ENCODE data around the gene MYH11.

MYH11 gene

GRCh38 chr16:15726715-15727114 lies 130.1 kb downstream of the MYH11 start:
- H3K4me3 ChIP-seq, result no peak overlapping the region
- H3K4me1 ChIP-seq, result no peaks in the 10 kb centered on the region
- no peak for TF ChIP-seq CTCF (IDR thresholded peaks at IDR 0.05)
- intact Hi-C loops (cut with DNase I; ENCODE audit: low total_unique reads), result no loop called here
- DNase-seq, result no peak
- peak overlapping the region in 1 of 2 donors; percentile 39 for H3K27ac ChIP-seq
- H3K27me3 ChIP-seq, result no peaks in the 10 kb centered on the region
- no peaks in the 10 kb centered on the region for H3K9me3 ChIP-seq
- peaks cover 97 to 100% (median 100%) of the 10 kb centered on the region in 3 donors for H3K36me3 ChIP-seq

- peaks cover 97 to 100% (median 100%) of the 10 kb centered on the region in 3 donors for H3K36me3 ChIP-seq
- no peak for DNase-seq
- peak overlapping the region in 1 of 2 donors; percentile 39 for H3K27ac ChIP-seq
- H3K4me3 ChIP-seq, result no peak overlapping the region
- H3K27me3 ChIP-seq, result no peaks in the 10 kb centered on the region
- H3K4me1 ChIP-seq, result no peaks in the 10 kb centered on the region
- no peaks in the 10 kb centered on the region for H3K9me3 ChIP-seq
- no peak for TF ChIP-seq CTCF (IDR thresholded peaks at IDR 0.05)
- intact Hi-C loops (cut with DNase I; ENCODE audit: low total_unique reads), result no loop called here
Measured at GRCh38 chr16:15725641-15726240, 131.1 kb downstream of the MYH11 start.

GRCh38 chr16:15723808-15724207 lies 133.0 kb downstream of the MYH11 start:
- Histone ChIP-seq H3K27me3 (no peaks in the 10 kb centered on the region), H3K36me3 (peaks cover 100% of the 10 kb centered on the region in 3 donors), H3K4me3 (no peak overlapping the region), H3K9me3 (no peaks in the 10 kb centered on the region), H3K27ac (no peak overlapping the region), H3K4me1 (no peaks in the 10 kb centered on the region)
- no peak for DNase-seq
- TF ChIP-seq CTCF (IDR thresholded peaks at IDR 0.05), result no peak
- intact Hi-C loops (cut with DNase I; ENCODE audit: low total_unique reads), result no loop called here

GRCh38 chr16:15721018-15721417 lies 135.8 kb downstream of the MYH11 start:
- intact Hi-C loops (cut with DNase I; ENCODE audit: low total_unique reads), result no loop called here
- H3K27me3 ChIP-seq, result no peaks in the 10 kb centered on the region
- no peaks in the 10 kb centered on the region for H3K9me3 ChIP-seq
- H3K4me1 ChIP-seq, result no peaks in the 10 kb centered on the region
- no peak for DNase-seq
- H3K27ac ChIP-seq, result peak overlapping the region in 1 of 2 donors; percentile 12
- peaks cover 100% of the 10 kb centered on the region in 3 donors for H3K36me3 ChIP-seq
- no peak for TF ChIP-seq CTCF (IDR thresholded peaks at IDR 0.05)
- no peak overlapping the region for H3K4me3 ChIP-seq

GRCh38 chr16:15716694-15717447 lies 140.0 kb downstream of the MYH11 start:
- Histone ChIP-seq H3K4me3 (no peak overlapping the region), H3K36me3 (peaks cover 100% of the 10 kb centered on the region in 3 donors), H3K9me3 (no peaks in the 10 kb centered on the region), H3K4me1 (no peaks in the 10 kb centered on the region), H3K27ac (no peak overlapping the region), H3K27me3 (no peaks in the 10 kb centered on the region)
- intact Hi-C loops (cut with DNase I; ENCODE audit: low total_unique reads), result no loop called here
- no peak for TF ChIP-seq CTCF (IDR thresholded peaks at IDR 0.05)
- no peak for DNase-seq

Measured in tibial artery (tissue), 4 donors.